ENCODE measurements around the gene UEVLD.
A peak's percentile ranks its signal among the peaks of the same experiment; 100 is the strongest.

UEVLD gene

DNA sequence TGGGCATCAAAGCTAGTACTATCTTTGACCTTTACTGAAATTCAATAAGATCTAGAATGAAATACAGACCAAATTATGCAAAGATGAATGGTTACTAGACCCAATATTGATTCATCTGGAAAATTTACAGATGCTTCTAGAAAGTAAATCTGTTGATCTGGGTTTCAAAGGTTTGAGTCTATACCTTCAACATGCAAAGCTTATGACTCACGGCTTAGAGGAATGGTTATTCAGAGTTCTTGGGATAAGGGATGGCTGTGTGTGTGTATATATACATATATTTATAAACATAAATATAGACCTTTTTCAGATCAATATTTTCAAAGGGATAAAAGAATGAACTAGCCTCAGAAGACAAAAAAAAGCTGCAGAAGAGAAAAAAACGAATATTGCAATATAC is 44.3 kb upstream of the UEVLD start:
- Histone ChIP-seq H3K36me3 (ENCODE audit: control insufficient read depth in 1 of 2, insufficient read depth in 2 of 2, low read length in 2 of 2) (peaks cover 1 to 2% of the 10 kb centered on the region in 2 experiments), H4K91ac (ENCODE audit: low read depth, low read length) (no peak overlapping the region), H3K9ac (ENCODE audit: low read length) (no peak overlapping the region), H2AK5ac (ENCODE audit: low read length) (no peak overlapping the region), H3K79me2 (ENCODE audit: control insufficient read depth, insufficient read depth, low read length, poor library complexity) (peaks cover 15% of the 10 kb centered on the region), H3K27me3 (ENCODE audit: insufficient read depth, low read length) (no peaks in the 10 kb centered on the region), H3K4me3 (ENCODE audit: low read depth, low read length) (no peak overlapping the region), H3K79me1 (ENCODE audit: low read length) (peaks cover 9% of the 10 kb centered on the region), H2AFZ (ENCODE audit: insufficient read depth, low read length, poor library complexity) (no peak overlapping the region), H3K4me2 (ENCODE audit: low read length) (peak overlapping the region; percentile 95), H4K12ac (ENCODE audit: low read depth, low read length) (no peak overlapping the region), H3K23ac (ENCODE audit: low read length) (no peak overlapping the region), H3K14ac (ENCODE audit: low read length) (no peak overlapping the region), H3K4me1 (ENCODE audit: control insufficient read depth in 1 of 2, insufficient read depth in 2 of 2, low read length in 2 of 2) (peaks cover 0 to 2% of the 10 kb centered on the region in 2 experiments), H2BK12ac (ENCODE audit: low read length) (no peak overlapping the region), H3K4ac (ENCODE audit: low read depth, low read length) (peak overlapping the region; percentile 97), H3K18ac (ENCODE audit: low read length) (no peak overlapping the region), H3K27ac (ENCODE audit: low read depth, low read length) (no peak overlapping the region), H2BK120ac (ENCODE audit: insufficient read depth, low read length, poor library complexity) (no peak overlapping the region), H3K9me3 (ENCODE audit: insufficient read depth, low read depth, low read length) (no peaks in the 10 kb centered on the region), H2BK5ac (ENCODE audit: low read depth, low read length, poor library complexity) (no peak overlapping the region), H4K8ac (ENCODE audit: low read depth, low read length) (no peak overlapping the region)
- peak in 1 of 2 donors; percentile 39 for DNase-seq
- WGBS (ENCODE audit: extremely low coverage, insufficient coverage, insufficient read length), result no CpG with 5 or more reads among the region's 2 CpGs

DNA sequence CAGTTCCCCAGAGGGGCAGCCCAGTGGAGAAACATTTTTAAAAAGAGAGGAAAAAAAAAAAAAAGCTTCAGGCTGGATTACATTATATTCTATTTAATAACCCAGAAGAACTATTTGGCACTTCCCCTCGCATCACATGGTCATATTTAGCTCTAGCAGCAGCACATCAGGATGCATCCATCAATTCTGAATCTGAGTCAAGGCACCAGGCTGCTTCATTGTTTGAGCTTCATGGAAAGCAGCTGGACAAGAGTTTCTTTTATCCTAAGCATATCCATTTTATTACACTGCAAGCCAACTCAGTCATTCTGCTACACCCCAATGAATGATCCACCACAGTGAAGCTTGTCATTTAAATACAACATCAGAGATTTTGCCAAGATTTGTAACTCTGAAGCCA is 35.6 kb upstream of the UEVLD start:
- WGBS (ENCODE audit: extremely low coverage, insufficient coverage, insufficient read length), result no CpG with 5 or more reads among the region's 1 CpG
- no peak overlapping the region for H3K18ac ChIP-seq (ENCODE audit: low read length)

DNA sequence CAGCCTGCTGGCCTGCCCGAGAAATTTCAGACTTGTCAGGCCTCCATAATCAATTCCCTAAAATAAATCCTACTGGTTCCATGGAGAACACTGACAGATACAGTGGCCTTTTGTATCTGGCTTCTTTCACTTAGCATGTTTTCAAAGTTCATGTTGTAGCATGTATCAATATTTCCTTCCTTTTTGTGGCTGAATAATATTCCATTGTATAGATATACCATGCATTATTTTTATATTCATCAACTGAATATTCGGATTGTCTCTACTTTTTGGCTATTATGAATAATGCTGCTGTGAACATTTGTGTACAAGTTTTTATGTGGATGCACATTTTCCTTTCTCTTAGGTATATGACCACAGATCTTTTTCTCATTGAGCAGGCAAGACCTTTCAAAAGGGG is 35.2 kb upstream of the UEVLD start:
- no peak overlapping the region for H3K14ac ChIP-seq (ENCODE audit: low read length)
- peaks cover 2% of the 10 kb centered on the region for H3K79me2 ChIP-seq (ENCODE audit: control insufficient read depth, insufficient read depth, low read length, poor library complexity)
- H4K8ac ChIP-seq (ENCODE audit: low read depth, low read length), result no peak overlapping the region
- no peak overlapping the region for H2AK5ac ChIP-seq (ENCODE audit: low read length)
- H3K23ac ChIP-seq (ENCODE audit: low read length), result no peak overlapping the region
- H2BK120ac ChIP-seq (ENCODE audit: insufficient read depth, low read length, poor library complexity), result no peak overlapping the region
- H3K27ac ChIP-seq (ENCODE audit: low read depth, low read length), result no peak overlapping the region
- no peaks in the 10 kb centered on the region for H3K4me1 ChIP-seq (ENCODE audit: control insufficient read depth in 1 of 2, insufficient read depth in 2 of 2, low read length in 2 of 2)
- H3K36me3 ChIP-seq (ENCODE audit: control insufficient read depth in 1 of 2, insufficient read depth in 2 of 2, low read length in 2 of 2), result no peaks in the 10 kb centered on the region
- no peak overlapping the region for H4K91ac ChIP-seq (ENCODE audit: low read depth, low read length)
- H3K4ac ChIP-seq (ENCODE audit: low read depth, low read length), result peak overlapping the region; percentile 79
- DNase-seq, result no peak
- H3K79me1 ChIP-seq (ENCODE audit: low read length), result no peaks in the 10 kb centered on the region
- no CpG with 5 or more reads among the region's 2 CpGs for WGBS (ENCODE audit: extremely low coverage, insufficient coverage, insufficient read length)
- H3K4me3 ChIP-seq (ENCODE audit: low read depth, low read length), result no peak overlapping the region
- no peak overlapping the region for H3K4me2 ChIP-seq (ENCODE audit: low read length)
- H4K12ac ChIP-seq (ENCODE audit: low read depth, low read length), result no peak overlapping the region
- H3K27me3 ChIP-seq (ENCODE audit: insufficient read depth, low read length), result no peaks in the 10 kb centered on the region
- H2AFZ ChIP-seq (ENCODE audit: insufficient read depth, low read length, poor library complexity), result no peak overlapping the region
- H3K9ac ChIP-seq (ENCODE audit: low read length), result no peak overlapping the region
- no peak overlapping the region for H3K18ac ChIP-seq (ENCODE audit: low read length)
- H2BK12ac ChIP-seq (ENCODE audit: low read length), result no peak overlapping the region
- no peak overlapping the region for H2BK5ac ChIP-seq (ENCODE audit: low read depth, low read length, poor library complexity)
- H3K9me3 ChIP-seq (ENCODE audit: insufficient read depth, low read depth, low read length), result peaks cover 2% of the 10 kb centered on the region

More for the DNA sequence above, 35.6 kb upstream of the UEVLD start:
- Histone ChIP-seq H3K23ac (ENCODE audit: low read length) (no peak overlapping the region), H3K27ac (ENCODE audit: low read depth, low read length) (no peak overlapping the region), H3K79me2 (ENCODE audit: control insufficient read depth, insufficient read depth, low read length, poor library complexity) (peaks cover 4% of the 10 kb centered on the region), H3K4me3 (ENCODE audit: low read depth, low read length) (no peak overlapping the region), H3K9ac (ENCODE audit: low read length) (no peak overlapping the region), H3K27me3 (ENCODE audit: insufficient read depth, low read length) (no peaks in the 10 kb centered on the region), H3K14ac (ENCODE audit: low read length) (no peak overlapping the region), H3K9me3 (ENCODE audit: insufficient read depth, low read depth, low read length) (peaks cover 2% of the 10 kb centered on the region), H3K79me1 (ENCODE audit: low read length) (no peaks in the 10 kb centered on the region), H4K8ac (ENCODE audit: low read depth, low read length) (no peak overlapping the region), H3K36me3 (ENCODE audit: control insufficient read depth in 1 of 2, insufficient read depth in 2 of 2, low read length in 2 of 2) (peaks cover 0 to under 1% of the 10 kb centered on the region in 2 experiments), H4K12ac (ENCODE audit: low read depth, low read length) (no peak overlapping the region), H2BK120ac (ENCODE audit: insufficient read depth, low read length, poor library complexity) (no peak overlapping the region), H2AK5ac (ENCODE audit: low read length) (no peak overlapping the region), H3K4me2 (ENCODE audit: low read length) (no peak overlapping the region), H2BK5ac (ENCODE audit: low read depth, low read length, poor library complexity) (no peak overlapping the region), H3K4ac (ENCODE audit: low read depth, low read length) (peak overlapping the region; percentile 75), H3K4me1 (ENCODE audit: control insufficient read depth in 1 of 2, insufficient read depth in 2 of 2, low read length in 2 of 2) (no peaks in the 10 kb centered on the region), H2AFZ (ENCODE audit: insufficient read depth, low read length, poor library complexity) (no peak overlapping the region), H2BK12ac (ENCODE audit: low read length) (no peak overlapping the region), H4K91ac (ENCODE audit: low read depth, low read length) (no peak overlapping the region)
- DNase-seq, result no peak

DNA sequence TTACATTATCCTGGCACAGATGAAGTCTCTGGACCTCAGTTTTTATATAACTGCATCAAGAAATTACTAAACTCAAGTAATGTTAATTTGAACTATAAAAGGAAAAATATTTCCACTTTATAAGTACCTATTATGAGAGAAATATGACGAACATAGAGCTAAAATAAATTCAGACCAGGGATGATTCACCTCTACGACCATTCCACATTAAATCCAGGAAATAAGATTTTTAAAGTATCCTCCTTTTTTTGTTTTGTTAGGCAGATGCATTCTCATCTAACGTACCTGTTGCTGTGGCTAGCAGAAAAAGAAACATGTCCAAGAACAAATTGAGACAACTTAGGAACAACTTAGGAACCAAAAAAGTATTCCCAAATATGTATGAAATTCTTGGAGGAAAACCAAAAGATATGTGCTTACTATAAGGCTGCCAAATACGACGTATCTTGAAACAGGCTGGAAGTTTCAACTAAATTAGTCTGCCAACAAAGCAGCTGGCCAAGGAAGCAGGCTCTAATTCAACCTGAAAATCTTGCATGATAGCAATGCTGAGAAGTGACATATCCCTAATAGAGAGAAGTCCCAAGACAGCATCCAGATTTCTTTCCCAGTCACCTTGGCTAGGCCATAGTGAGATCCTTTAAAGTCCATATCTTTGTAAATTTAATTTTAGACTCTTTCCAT is 29.9 kb upstream of the UEVLD start:
- no peak overlapping the region for H3K9ac ChIP-seq (ENCODE audit: low read length)
- no peak overlapping the region for H4K12ac ChIP-seq (ENCODE audit: low read depth, low read length)
- H3K9me3 ChIP-seq (ENCODE audit: insufficient read depth, low read depth, low read length), result peaks cover 2% of the 10 kb centered on the region
- no peak overlapping the region for H4K91ac ChIP-seq (ENCODE audit: low read depth, low read length)
- no peak overlapping the region for H4K8ac ChIP-seq (ENCODE audit: low read depth, low read length)
- H2BK120ac ChIP-seq (ENCODE audit: insufficient read depth, low read length, poor library complexity), result no peak overlapping the region
- no peak overlapping the region for H2BK12ac ChIP-seq (ENCODE audit: low read length)
- H2AFZ ChIP-seq (ENCODE audit: insufficient read depth, low read length, poor library complexity), result no peak overlapping the region
- H3K36me3 ChIP-seq (ENCODE audit: control insufficient read depth in 1 of 2, insufficient read depth in 2 of 2, low read length in 2 of 2), result peaks cover 14 to 15% of the 10 kb centered on the region in 2 experiments
- H3K27ac ChIP-seq (ENCODE audit: low read depth, low read length), result no peak overlapping the region
- no peak overlapping the region for H2BK5ac ChIP-seq (ENCODE audit: low read depth, low read length, poor library complexity)
- no peak overlapping the region for H3K23ac ChIP-seq (ENCODE audit: low read length)
- H3K4ac ChIP-seq (ENCODE audit: low read depth, low read length), result no peak overlapping the region
- H2AK5ac ChIP-seq (ENCODE audit: low read length), result no peak overlapping the region
- H3K4me1 ChIP-seq (ENCODE audit: control insufficient read depth in 1 of 2, insufficient read depth in 2 of 2, low read length in 2 of 2), result no peaks in the 10 kb centered on the region
- H3K4me3 ChIP-seq (ENCODE audit: low read depth, low read length), result no peak overlapping the region
- no CpG with 5 or more reads among the region's 5 CpGs for WGBS (ENCODE audit: extremely low coverage, insufficient coverage, insufficient read length)
- no peaks in the 10 kb centered on the region for H3K79me1 ChIP-seq (ENCODE audit: low read length)
- H3K27me3 ChIP-seq (ENCODE audit: insufficient read depth, low read length), result no peaks in the 10 kb centered on the region
- no peak for DNase-seq
- no peak overlapping the region for H3K14ac ChIP-seq (ENCODE audit: low read length)
- no peaks in the 10 kb centered on the region for H3K79me2 ChIP-seq (ENCODE audit: control insufficient read depth, insufficient read depth, low read length, poor library complexity)
- H3K18ac ChIP-seq (ENCODE audit: low read length), result no peak overlapping the region
- H3K4me2 ChIP-seq (ENCODE audit: low read length), result no peak overlapping the region
